DMS79 (cell line): ENCODE results near the gene SMAD3.
"Not testable (repeated sequence)": the region's sequence is repeated elsewhere in the genome, so short reads cannot be mapped to it uniquely, and the experiment has no call there.

Source experiments
- DNase-seq: peaks from one replicate; lab custom pipeline; 2025; lab: John Stamatoyannopoulos, UW

Gene SMAD3

GRCh38 chr15:67145710-67146109, 80.3 kb downstream of the SMAD3 start:
- no peak for DNase-seq

GRCh38 chr15:67146234-67146633, 80.8 kb downstream of the SMAD3 start:
- no peak for DNase-seq

- DNase-seq, result no peak
Measured at GRCh38 chr15:67146875-67147381, 81.5 kb downstream of the SMAD3 start.

GRCh38 chr15:67147396-67147949, 82.1 kb downstream of the SMAD3 start:
- no peak for DNase-seq

- DNase-seq, result no peak
Measured at GRCh38 chr15:67148196-67148701, 82.8 kb downstream of the SMAD3 start.

GRCh38 chr15:67149068-67149772, 83.8 kb downstream of the SMAD3 start:
- DNase-seq, result no peak

- no peak for DNase-seq
Measured at GRCh38 chr15:67149773-67150022, 84.3 kb downstream of the SMAD3 start.

GRCh38 chr15:67150023-67150860, 84.8 kb downstream of the SMAD3 start:
- DNase-seq, result no peak

- DNase-seq, result no peak
Measured at GRCh38 chr15:67152429-67152828, 87.0 kb downstream of the SMAD3 start.

GRCh38 chr15:67153044-67153443, 87.6 kb downstream of the SMAD3 start:
- not testable (repeated sequence) for DNase-seq

- DNase-seq, result no peak
Measured at GRCh38 chr15:67154249-67154648, 88.8 kb downstream of the SMAD3 start.

GRCh38 chr15:67156426-67156825, 91.0 kb downstream of the SMAD3 start:
- no peak for DNase-seq

GRCh38 chr15:67156834-67157233, 91.4 kb downstream of the SMAD3 start:
- DNase-seq, result no peak

GRCh38 chr15:67157521-67158252, 92.3 kb downstream of the SMAD3 start:
- DNase-seq, result no peak

GRCh38 chr15:67158367-67158766, 93.0 kb downstream of the SMAD3 start:
- DNase-seq, result no peak

- no peak for DNase-seq
Measured at GRCh38 chr15:67161412-67161811, 96.0 kb downstream of the SMAD3 start.

- DNase-seq, result no peak
Measured at GRCh38 chr15:67161881-67162280, 96.5 kb downstream of the SMAD3 start.

- DNase-seq, result no peak
Measured at GRCh38 chr15:67163180-67163579, 97.8 kb downstream of the SMAD3 start.

GRCh38 chr15:67164401-67164791, 99.0 kb downstream of the SMAD3 start:
- DNase-seq, result peak; percentile 13

- no peak for DNase-seq
Measured at GRCh38 chr15:67164811-67165253, 99.4 kb downstream of the SMAD3 start.

GRCh38 chr15:67165254-67166253, 100.2 kb downstream of the SMAD3 start:
- DNase-seq, result no peak
